Measurements from ENCODE around the gene OR8S1. TPM values are rescaled to one million over a fixed set of nuclear protein-coding genes. Genes with fewer than 3 reads are reported as not detected.

OR8S1 gene
- total and polyA plus RNA-seq, 2 of the 8 experiments (the other 6 are each of a cell fraction or from before 2014, with no cell fraction given) = not detected

DNA sequence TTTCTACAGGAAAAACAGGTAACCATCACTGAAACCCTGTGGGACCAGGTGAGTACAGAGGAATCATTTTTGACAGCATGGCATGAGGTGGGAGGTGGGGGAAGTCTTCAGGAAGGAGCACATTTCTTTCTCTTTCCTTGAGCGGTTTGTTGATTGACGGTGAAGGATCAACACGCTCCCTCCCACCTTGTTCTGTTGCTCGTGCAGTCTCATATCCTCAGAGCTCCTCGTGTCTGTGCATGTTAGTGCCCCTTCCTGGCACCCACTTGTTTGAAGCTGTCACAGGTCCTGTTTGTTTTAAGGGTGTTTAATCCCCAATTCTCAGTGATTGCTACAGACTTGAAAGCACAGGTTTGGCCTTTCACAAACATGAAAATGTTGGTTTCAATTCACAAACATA is 38.8 kb upstream of the OR8S1 start:
- Histone ChIP-seq H2BK12ac (ENCODE audit: low read depth, low read length) (no peak overlapping the region), H3K79me2 (ENCODE audit: control insufficient read depth in 1 of 2, insufficient read depth in 2 of 2, low read length in 2 of 2) (no peaks in the 10 kb centered on the region), H2BK5ac (ENCODE audit: low read depth, low read length) (no peak overlapping the region), H3K4me1 (replicated peaks in 1 of 4; ENCODE audit: control insufficient read depth in 3 of 4, insufficient read depth in 4 of 4, low read length in 3 of 4) (no peaks in the 10 kb centered on the region), H3K23ac (ENCODE audit: insufficient read length) (no peak overlapping the region), H3K18ac (ENCODE audit: extremely low read depth, low read length) (no peak overlapping the region), H3K27me3 (replicated peaks in 1 of 4; ENCODE audit: control insufficient read depth in 3 of 4, extremely low read depth in 1 of 4, insufficient read depth in 3 of 4, low read length in 3 of 4) (no peaks in the 10 kb centered on the region), H3K36me3 (ENCODE audit: control insufficient read depth in 2 of 4, insufficient read depth in 4 of 4, low read length in 3 of 4) (no peaks in the 10 kb centered on the region), H2BK120ac (replicated peaks; ENCODE audit: low read depth, low read length) (no peak overlapping the region), H3K9me3 (ENCODE audit: insufficient read depth in 2 of 2, low read depth in 1 of 2, low read length in 1 of 2) (peaks cover 0 to 15% of the 10 kb centered on the region in 2 experiments; a peak in 2 of 4 replicates), H3K27ac (ENCODE audit: low read depth, low read length) (no peak overlapping the region), H3K23me2 (ENCODE audit: low read depth, low read length) (no peaks in the 10 kb centered on the region), H3K14ac (ENCODE audit: insufficient read length) (no peak overlapping the region), H4K91ac (replicated peaks; ENCODE audit: insufficient read length, low read length) (no peak overlapping the region), H3K9ac (replicated peaks in 1 of 4; ENCODE audit: extremely low read depth in 1 of 4, low read depth in 3 of 4, low read length in 3 of 4) (no peak overlapping the region), H3K4me3 (ENCODE audit: extremely low read depth in 1 of 4, insufficient read depth in 2 of 4, low read depth in 3 of 4, low read length in 4 of 4) (no peak overlapping the region), H2AFZ (ENCODE audit: low read length) (no peak overlapping the region), H2AK5ac (ENCODE audit: low read depth, low read length) (no peak overlapping the region), H3K4ac (replicated peaks; ENCODE audit: insufficient read length, low read depth, low read length) (no peak overlapping the region), H3K79me1 (ENCODE audit: low read depth, low read length) (no peaks in the 10 kb centered on the region), H3K56ac (replicated peaks; ENCODE audit: insufficient read length, low read depth, low read length) (no peak overlapping the region), H2BK15ac (ENCODE audit: low read length) (no peak overlapping the region), H3K4me2 (ENCODE audit: insufficient read depth in 1 of 2, low read depth in 2 of 2, low read length in 2 of 2) (no peak overlapping the region), H4K20me1 (replicated peaks in 1 of 2; ENCODE audit: control insufficient read depth in 1 of 2, insufficient read depth in 2 of 2, low read length in 2 of 2) (no peaks in the 10 kb centered on the region), H4K5ac (ENCODE audit: insufficient read length, low read depth, low read length) (no peak overlapping the region), H2BK20ac (ENCODE audit: low read length) (no peak overlapping the region), H4K8ac (ENCODE audit: extremely low read depth, insufficient read depth, low read length) (no peak overlapping the region)
- CTCF ChIA-PET (ENCODE audit: partially characterized antibody) = interaction anchor here (2.3 kb wide), 1 partner anchor 55 kb away, joined by 8 read pairs; no protein-coding TSS in a partner anchor
- no peak for DNase-seq (ENCODE audit: low read depth in 1 of 2, low spot score in 2 of 2)
- POLR2A ChIA-PET (ENCODE audit: partially characterized antibody) = no interaction called here
- no peak for FAIRE-seq
- 90% methylated on average over 5 of the region's 5 CpGs; no CpG with 5 or more reads in 1 of the 2 experiments for WGBS, 2 experiments (ENCODE audit: extremely low coverage in 1 of 2, insufficient coverage in 1 of 2, insufficient read length in 1 of 2, insufficient replicate concordance in 2 of 2, low coverage in 1 of 2, low lambda C conversion rate in 2 of 2, missing lambda C conversion rate in 1 of 2)
- no peak for TF ChIP-seq SAP30 (IDR thresholded peaks at IDR 0.05; ENCODE audit: insufficient read depth, insufficient replicate concordance, low read length)
- TF ChIP-seq, protein P1, sequence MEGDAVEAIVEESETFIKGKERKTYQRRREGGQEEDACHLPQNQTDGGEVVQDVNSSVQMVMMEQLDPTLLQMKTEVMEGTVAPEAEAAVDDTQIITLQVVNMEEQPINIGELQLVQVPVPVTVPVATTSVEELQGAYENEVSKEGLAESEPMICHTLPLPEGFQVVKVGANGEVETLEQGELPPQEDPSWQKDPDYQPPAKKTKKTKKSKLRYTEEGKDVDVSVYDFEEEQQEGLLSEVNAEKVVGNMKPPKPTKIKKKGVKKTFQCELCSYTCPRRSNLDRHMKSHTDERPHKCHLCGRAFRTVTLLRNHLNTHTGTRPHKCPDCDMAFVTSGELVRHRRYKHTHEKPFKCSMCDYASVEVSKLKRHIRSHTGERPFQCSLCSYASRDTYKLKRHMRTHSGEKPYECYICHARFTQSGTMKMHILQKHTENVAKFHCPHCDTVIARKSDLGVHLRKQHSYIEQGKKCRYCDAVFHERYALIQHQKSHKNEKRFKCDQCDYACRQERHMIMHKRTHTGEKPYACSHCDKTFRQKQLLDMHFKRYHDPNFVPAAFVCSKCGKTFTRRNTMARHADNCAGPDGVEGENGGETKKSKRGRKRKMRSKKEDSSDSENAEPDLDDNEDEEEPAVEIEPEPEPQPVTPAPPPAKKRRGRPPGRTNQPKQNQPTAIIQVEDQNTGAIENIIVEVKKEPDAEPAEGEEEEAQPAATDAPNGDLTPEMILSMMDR (IDR thresholded peaks at IDR 0.05; ENCODE audit: control extremely low read depth in 1 of 3, insufficient read depth in 1 of 3, low read depth in 1 of 3, low read length in 3 of 3) = no peak
- TF ChIP-seq CREB1 (IDR thresholded peaks at IDR 0.05) = no peak
- no peak for TF ChIP-seq TCF12 (IDR thresholded peaks at IDR 0.05; ENCODE audit: low read depth, low read length)
- no peak for TF ChIP-seq CHD1 (IDR thresholded peaks at IDR 0.05; ENCODE audit: low read depth, low read length)
- TF ChIP-seq FOSL1 (IDR thresholded peaks at IDR 0.05; ENCODE audit: insufficient read depth, low read depth, low read length) = no peak

Data from H1 (cell line).